GM06990 (cell line): ENCODE data around the gene CCND2.

Source experiments
- DNase-seq: peaks from one replicate; pipeline ENCODE4 v3.0.0-alpha.2; 2011; ENCODE audit not compliant: insufficient read length; ENCODE audit errors: extremely low read depth
- H3K27me3 ChIP-seq: replicated peaks from 2 replicates; pipeline ENCODE4 v1.6.0; 2011; ENCODE audit warnings: low read length; ENCODE audit not compliant: control insufficient read depth, insufficient read depth
- H3K36me3 ChIP-seq: 2 replicates; pipeline ENCODE4 v1.5.1; 2011; ENCODE audit warnings: low read length; ENCODE audit not compliant: control insufficient read depth, insufficient read depth
- H3K4me3 ChIP-seq: replicated peaks from 2 replicates; pipeline ENCODE4 v1.5.1; 2011; ENCODE audit warnings: low read depth, mild to moderate bottlenecking, control low read depth, low read length
- TF ChIP-seq, protein P1 (sequence below): IDR thresholded peaks from 2 replicates; pipeline ENCODE4 v1.5.1; 2011; ENCODE audit warnings: low read length, control low read depth, mild to moderate bottlenecking, inconsistent platforms; ENCODE audit not compliant: insufficient read depth, poor library complexity, severe bottlenecking

CCND2 gene

DNA sequence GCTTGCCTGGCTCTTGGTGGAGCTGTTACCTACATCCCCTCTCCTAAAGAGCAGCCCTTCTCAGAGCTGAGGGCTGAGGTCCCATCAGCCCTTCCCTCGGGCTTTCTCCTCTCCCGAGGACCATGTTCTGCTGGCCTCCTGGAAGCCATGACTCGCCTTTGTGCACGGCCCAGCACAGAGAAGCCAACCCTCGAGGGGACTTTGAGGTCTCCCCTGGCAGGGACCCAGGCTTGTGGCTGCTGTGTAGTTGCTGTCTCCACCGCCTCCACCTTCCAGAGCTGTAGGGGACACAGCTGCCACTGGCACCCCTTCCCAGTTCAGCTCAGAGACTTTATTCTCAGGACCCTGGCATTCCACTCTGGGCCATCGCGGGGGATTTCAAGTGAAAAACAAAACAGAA is 22.9 kb upstream of the CCND2 start:
- Histone ChIP-seq H3K36me3 (no peaks in the 10 kb centered on the region), H3K27me3 (no peaks in the 10 kb centered on the region), H3K4me3 (no peak overlapping the region)
- no peak for DNase-seq
- TF ChIP-seq, protein P1, sequence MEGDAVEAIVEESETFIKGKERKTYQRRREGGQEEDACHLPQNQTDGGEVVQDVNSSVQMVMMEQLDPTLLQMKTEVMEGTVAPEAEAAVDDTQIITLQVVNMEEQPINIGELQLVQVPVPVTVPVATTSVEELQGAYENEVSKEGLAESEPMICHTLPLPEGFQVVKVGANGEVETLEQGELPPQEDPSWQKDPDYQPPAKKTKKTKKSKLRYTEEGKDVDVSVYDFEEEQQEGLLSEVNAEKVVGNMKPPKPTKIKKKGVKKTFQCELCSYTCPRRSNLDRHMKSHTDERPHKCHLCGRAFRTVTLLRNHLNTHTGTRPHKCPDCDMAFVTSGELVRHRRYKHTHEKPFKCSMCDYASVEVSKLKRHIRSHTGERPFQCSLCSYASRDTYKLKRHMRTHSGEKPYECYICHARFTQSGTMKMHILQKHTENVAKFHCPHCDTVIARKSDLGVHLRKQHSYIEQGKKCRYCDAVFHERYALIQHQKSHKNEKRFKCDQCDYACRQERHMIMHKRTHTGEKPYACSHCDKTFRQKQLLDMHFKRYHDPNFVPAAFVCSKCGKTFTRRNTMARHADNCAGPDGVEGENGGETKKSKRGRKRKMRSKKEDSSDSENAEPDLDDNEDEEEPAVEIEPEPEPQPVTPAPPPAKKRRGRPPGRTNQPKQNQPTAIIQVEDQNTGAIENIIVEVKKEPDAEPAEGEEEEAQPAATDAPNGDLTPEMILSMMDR = no peak

DNA sequence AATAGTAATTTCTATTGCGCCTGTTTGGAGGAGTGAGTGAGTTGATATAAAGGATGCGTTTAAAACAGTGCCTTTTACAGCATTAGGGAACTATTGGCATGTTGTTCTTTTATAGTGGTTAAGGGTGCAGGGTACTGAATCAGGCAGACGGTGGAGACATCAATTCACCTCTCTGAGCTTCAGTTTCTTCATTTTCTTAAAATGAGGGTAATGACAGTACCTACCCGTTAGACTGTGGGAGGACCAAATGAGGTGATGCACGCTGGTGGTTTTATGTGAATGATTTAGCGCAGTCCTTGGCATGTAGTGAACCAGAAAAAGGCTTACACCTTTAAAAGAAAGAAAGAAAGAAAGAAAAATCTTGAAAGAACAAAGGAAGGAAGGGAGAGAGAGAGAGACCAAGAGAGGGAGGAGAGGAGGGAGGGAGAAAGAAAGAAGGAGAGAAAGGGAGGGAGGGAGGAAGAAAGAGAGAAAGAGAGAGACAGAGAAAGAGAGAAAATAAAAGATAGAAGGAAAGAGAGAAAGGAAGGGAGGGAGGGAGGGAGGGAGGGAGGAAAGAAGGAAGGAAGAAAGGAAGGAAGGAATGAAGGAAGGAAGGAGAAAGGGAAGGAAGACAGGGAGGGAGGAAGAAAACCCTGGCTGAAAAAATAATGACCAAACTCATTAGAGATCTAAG is 22.2 kb upstream of the CCND2 start:
- DNase-seq = no peak
- H3K4me3 ChIP-seq = no peak overlapping the region
- H3K36me3 ChIP-seq = no peaks in the 10 kb centered on the region
- TF ChIP-seq, protein P1 = no peak
- no peaks in the 10 kb centered on the region for H3K27me3 ChIP-seq

DNA sequence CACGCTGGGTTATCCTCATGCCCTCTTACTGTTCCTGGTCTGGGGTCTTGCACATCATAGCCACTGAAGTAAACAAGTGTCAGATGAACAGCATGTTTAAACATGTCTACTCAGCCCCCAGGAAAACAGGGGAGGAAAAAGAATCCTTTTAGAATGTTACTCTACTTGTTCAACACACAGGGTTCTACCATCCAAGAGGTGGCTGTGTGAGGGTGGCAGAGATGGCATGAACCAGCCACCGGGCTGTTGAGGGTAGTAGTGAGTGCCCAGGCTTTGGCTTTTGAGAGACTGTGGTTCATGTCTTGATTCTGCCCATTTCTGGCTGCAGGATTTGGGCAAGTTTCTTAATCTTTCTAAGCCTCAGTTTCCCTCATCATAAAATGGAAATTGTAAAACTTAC is 21.6 kb upstream of the CCND2 start:
- TF ChIP-seq, protein P1 = no peak
- Histone ChIP-seq H3K27me3 (no peaks in the 10 kb centered on the region), H3K36me3 (no peaks in the 10 kb centered on the region), H3K4me3 (no peak overlapping the region)
- DNase-seq = no peak

DNA sequence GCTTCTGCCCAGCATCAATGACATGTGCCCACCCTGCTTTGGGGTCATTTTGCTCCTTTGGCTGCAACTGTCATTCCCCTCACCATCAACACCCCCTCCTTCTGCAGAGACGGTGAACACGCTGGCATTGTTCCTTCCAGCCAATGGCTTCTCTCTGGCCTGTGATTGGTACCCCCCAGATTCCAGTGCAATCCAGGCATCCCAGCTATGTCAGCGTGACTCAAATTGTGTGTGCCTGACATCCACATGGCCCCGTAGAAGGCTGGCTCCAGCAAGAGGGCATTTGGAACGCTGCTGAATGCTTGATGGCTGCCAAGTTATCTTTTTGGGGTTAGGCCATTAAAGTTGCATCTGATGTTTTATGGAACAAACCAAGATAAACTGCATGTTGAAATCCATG is 21.0 kb upstream of the CCND2 start:
- TF ChIP-seq, protein P1 = no peak
- DNase-seq = no peak
- H3K27me3 ChIP-seq = no peaks in the 10 kb centered on the region
- H3K4me3 ChIP-seq = no peak overlapping the region
- no peaks in the 10 kb centered on the region for H3K36me3 ChIP-seq

DNA sequence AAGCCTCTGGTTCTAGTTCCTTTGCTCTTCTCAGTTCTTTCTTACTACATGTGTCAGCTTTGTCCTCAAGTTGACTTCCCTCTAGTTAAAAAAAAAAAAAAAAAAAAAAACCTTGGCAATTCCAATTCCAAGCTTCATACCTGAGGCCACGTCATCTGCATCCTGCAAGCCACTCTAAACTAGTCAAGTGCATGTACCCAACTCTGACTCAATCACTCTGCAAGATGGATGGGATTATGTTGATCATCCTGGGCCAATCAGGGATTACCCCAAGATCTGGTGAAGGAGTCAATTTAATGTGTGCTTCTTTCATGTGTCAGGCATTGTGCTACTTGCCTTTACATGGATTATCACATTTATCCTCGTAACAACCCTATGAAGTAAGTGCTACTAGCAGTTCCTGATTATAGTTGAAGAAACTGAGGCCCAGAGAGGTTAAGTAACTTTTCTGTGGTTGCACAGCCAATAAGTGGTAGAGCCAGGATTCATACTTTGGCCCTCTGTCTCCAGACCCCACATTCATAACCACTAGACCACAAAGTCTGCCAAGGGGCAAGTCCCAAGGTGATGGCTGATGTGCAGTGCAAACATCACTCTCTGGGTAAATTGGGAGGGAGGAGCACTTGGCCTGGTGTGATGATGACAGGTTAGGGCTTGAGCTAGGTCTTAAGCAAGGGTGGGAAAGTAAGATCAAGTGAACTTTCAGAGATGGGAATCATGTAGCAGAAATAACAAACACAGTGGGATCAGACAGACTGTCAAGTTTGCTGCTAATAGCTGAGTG is 17.3 kb upstream of the CCND2 start:
- Histone ChIP-seq H3K27me3 (no peaks in the 10 kb centered on the region), H3K36me3 (no peaks in the 10 kb centered on the region), H3K4me3 (no peak overlapping the region)
- DNase-seq = no peak
- TF ChIP-seq, protein P1 = no peak
